MM.1S (cell line): ENCODE measurements around the gene SLU7.

Experiments used
- CTCF ChIP-seq: fragments of 300-600 bp; sonication (generic); IDR thresholded peaks from 2 replicates; pipeline ENCODE4 v1.5.1; 2016; ENCODE audit warnings: antibody characterized with exemption, low read length, mixed read lengths
- EZH2 ChIP-seq: fragments of 300-600 bp; sonication (generic); optimal IDR thresholded peaks from 2 replicates; pipeline ENCODE3; 2017; ENCODE audit warnings: low read depth, mild to moderate bottlenecking, antibody characterized with exemption, low read length, mixed read lengths
- EZH2phosphoT487 ChIP-seq: fragments of 300-600 bp; sonication (generic); IDR thresholded peaks from 2 replicates; pipeline ENCODE4 v1.6.1; 2018; ENCODE audit warnings: antibody characterized with exemption, low read length

DNA sequence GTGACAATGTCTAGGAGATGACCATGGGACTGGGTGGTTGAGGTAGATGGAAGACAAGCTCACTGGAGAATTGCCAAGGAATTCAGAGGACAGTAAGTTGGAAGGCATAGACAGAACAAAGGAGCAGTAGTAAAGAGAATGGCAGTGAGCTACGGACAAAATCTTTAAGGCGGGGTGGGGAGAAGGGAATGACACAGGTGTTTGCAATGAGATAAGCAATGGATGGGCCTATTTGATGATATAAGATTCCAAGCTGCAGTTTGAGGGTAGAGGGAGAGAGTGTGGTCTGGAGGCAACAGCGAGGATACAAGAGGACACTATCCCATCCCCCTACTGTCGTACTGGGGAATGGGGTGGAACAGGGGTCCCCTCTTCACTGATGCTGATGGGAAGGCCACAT lies 17.1 kb upstream of the SLU7 start:
- TF ChIP-seq EZH2 (no peak), CTCF (no peak), EZH2phosphoT487 (no peak)
